ENCODE data around the gene FAM149A. TPM values are rescaled to one million over a fixed set of nuclear protein-coding genes. Genes with fewer than 3 reads are reported as not detected.

Gene FAM149A
- total RNA-seq, 2 experiments from 2014 or later: not detected

DNA sequence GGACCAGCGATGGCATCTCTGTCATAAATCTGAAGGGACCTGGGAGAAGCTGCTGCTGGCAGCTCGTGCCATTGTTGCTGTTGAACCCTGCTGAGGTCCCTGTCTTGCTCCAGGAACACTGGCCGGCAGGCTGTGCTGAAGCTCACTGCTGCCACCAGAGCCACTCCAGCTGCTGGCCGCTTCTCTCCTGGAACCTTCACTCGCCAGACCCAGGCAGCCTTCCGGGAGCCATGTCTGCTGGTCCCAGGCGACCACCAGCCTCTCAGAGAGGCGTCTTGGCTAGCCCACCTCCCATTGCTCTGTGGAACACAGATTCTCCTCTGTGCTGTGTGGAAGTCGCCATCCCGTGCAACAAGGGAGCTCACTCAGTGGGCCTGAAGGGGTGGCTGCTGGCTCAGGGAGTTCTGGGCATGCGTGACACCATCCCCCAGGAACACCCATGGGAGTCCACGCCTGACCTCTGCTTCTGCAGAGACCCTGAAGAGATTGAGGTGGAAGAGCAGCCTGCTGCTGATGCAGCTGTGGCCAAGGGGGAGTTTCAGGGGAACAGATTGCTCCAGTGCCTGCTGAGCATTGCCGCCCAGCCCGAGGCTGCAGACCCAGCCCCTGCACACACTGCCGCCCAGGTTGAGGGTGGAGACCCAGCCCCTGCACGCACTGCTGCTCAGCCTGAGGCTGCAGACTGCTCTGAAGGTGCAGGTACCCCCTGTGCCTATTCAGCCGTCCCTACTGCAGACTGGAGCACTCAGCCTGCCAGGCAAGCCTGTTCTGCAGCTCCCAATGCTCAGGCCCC is 53.7 kb downstream of the FAM149A start:
- no peak overlapping the region for H3K27ac ChIP-seq (ENCODE audit: low read depth, low read length, poor library complexity, severe bottlenecking)
- no peaks in the 10 kb centered on the region for H3K36me3 ChIP-seq (ENCODE audit: insufficient read depth, low read length)
- H3K79me2 ChIP-seq (ENCODE audit: insufficient read depth, low read depth, low read length): no peaks in the 10 kb centered on the region
- no peaks in the 10 kb centered on the region for H3K9me3 ChIP-seq (ENCODE audit: low read length)
- H2AFZ ChIP-seq (ENCODE audit: low read length): no peak overlapping the region
- no peak for TF ChIP-seq EZH2phosphoT487 (IDR thresholded peaks at IDR 0.05; ENCODE audit: borderline replicate concordance, low read depth, low read length)
- TF ChIP-seq, protein P1, sequence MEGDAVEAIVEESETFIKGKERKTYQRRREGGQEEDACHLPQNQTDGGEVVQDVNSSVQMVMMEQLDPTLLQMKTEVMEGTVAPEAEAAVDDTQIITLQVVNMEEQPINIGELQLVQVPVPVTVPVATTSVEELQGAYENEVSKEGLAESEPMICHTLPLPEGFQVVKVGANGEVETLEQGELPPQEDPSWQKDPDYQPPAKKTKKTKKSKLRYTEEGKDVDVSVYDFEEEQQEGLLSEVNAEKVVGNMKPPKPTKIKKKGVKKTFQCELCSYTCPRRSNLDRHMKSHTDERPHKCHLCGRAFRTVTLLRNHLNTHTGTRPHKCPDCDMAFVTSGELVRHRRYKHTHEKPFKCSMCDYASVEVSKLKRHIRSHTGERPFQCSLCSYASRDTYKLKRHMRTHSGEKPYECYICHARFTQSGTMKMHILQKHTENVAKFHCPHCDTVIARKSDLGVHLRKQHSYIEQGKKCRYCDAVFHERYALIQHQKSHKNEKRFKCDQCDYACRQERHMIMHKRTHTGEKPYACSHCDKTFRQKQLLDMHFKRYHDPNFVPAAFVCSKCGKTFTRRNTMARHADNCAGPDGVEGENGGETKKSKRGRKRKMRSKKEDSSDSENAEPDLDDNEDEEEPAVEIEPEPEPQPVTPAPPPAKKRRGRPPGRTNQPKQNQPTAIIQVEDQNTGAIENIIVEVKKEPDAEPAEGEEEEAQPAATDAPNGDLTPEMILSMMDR (conservative IDR thresholded peaks at IDR 0.05; ENCODE audit: low read length): no peak
- intact Hi-C loops (cut with micrococcal nuclease; ENCODE audit: unreplicated experiment): no loop called here
- H3K4me2 ChIP-seq (ENCODE audit: low read length): no peak overlapping the region
- H3K4me1 ChIP-seq (ENCODE audit: insufficient read depth, low read length, poor library complexity, severe bottlenecking): no peaks in the 10 kb centered on the region
- H4K20me1 ChIP-seq (ENCODE audit: insufficient read depth, low read length): no peaks in the 10 kb centered on the region
- POLR2A ChIA-PET: no interaction called here
- BruUV-seq (replicated peaks): no TSS peak
- no peak for DNase-seq (ENCODE audit: low spot score)
- no peak overlapping the region for H3K4me3 ChIP-seq (ENCODE audit: low read depth, low read length, poor library complexity, severe bottlenecking)
- CTCF ChIA-PET (ENCODE audit: unreplicated experiment): no interaction called here
- no peaks in the 10 kb centered on the region for H3K9me2 ChIP-seq (ENCODE audit: insufficient read depth, low read length)

DNA sequence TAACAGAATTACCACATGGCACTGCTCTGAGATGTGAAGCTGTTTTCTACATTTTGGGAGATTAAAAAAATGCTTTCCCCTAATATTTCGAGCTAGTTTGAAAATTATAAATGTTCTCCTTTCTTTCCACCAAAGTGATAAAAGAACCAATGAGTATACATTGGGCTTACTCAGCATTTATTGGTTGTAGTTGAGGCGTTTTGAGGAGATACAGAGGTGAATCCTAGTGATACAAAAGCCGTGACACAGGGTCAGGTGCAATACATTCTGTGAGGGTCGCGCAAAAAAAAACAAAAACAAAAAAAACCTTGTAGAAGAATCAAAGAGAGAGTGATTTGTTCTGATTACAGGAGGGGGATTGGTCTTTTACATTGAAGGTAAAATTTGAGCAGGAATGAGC is 54.5 kb downstream of the FAM149A start:
- Histone ChIP-seq H3K9me2 (ENCODE audit: insufficient read depth, low read length) (no peaks in the 10 kb centered on the region), H3K79me2 (ENCODE audit: insufficient read depth, low read depth, low read length) (no peaks in the 10 kb centered on the region), H3K27ac (ENCODE audit: low read depth, low read length, poor library complexity, severe bottlenecking) (no peak overlapping the region), H2AFZ (ENCODE audit: low read length) (no peak overlapping the region), H3K9me3 (ENCODE audit: low read length) (no peaks in the 10 kb centered on the region), H3K4me2 (ENCODE audit: low read length) (no peak overlapping the region), H4K20me1 (ENCODE audit: insufficient read depth, low read length) (no peaks in the 10 kb centered on the region), H3K36me3 (ENCODE audit: insufficient read depth, low read length) (no peaks in the 10 kb centered on the region), H3K4me1 (ENCODE audit: insufficient read depth, low read length, poor library complexity, severe bottlenecking) (no peaks in the 10 kb centered on the region), H3K4me3 (ENCODE audit: low read depth, low read length, poor library complexity, severe bottlenecking) (no peak overlapping the region)
- CTCF ChIA-PET (ENCODE audit: unreplicated experiment): no interaction called here
- POLR2A ChIA-PET: interaction anchor here (0.5 kb wide), 1 partner anchor 946 kb away, joined by 4 read pairs; no protein-coding TSS in a partner anchor
- no peak for DNase-seq (ENCODE audit: low spot score)
- BruUV-seq (replicated peaks): no TSS peak
- TF ChIP-seq, protein P1 (conservative IDR thresholded peaks at IDR 0.05; ENCODE audit: low read length): no peak
- TF ChIP-seq EZH2phosphoT487 (IDR thresholded peaks at IDR 0.05; ENCODE audit: borderline replicate concordance, low read depth, low read length): no peak
- intact Hi-C loops (cut with micrococcal nuclease; ENCODE audit: unreplicated experiment): no loop called here

DNA sequence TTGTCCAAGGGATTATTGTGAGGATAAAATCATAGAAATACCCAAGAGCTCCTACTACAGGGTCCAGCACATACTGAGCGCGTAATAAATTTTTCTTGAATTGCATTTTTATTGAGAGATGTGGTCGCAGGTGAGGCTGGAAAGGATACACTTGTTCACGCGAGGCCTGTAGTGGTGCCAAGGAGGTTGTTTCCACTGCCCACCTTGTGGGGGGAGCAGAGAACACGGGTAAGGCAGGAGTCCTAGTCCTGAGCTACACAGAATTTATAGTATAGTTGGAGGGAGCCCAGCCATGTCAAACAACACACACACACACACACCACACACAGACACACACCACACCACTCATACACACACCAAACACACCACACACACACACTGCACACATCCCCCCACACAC is 55.1 kb downstream of the FAM149A start:
- POLR2A ChIA-PET: interaction anchor here (0.5 to 0.6 kb wide), 2 partner anchors 946 to 1972 kb away, joined by 3 to 4 read pairs; no protein-coding TSS in a partner anchor
- DNase-seq (ENCODE audit: low spot score): peak; percentile 7
- H3K4me3 ChIP-seq (ENCODE audit: low read depth, low read length, poor library complexity, severe bottlenecking): no peak overlapping the region

More for the DNA sequence above, 55.1 kb downstream of the FAM149A start:
- Histone ChIP-seq H3K79me2 (ENCODE audit: insufficient read depth, low read depth, low read length) (no peaks in the 10 kb centered on the region), H3K4me1 (ENCODE audit: insufficient read depth, low read length, poor library complexity, severe bottlenecking) (no peaks in the 10 kb centered on the region), H2AFZ (ENCODE audit: low read length) (no peak overlapping the region), H3K9me3 (ENCODE audit: low read length) (no peaks in the 10 kb centered on the region), H3K36me3 (ENCODE audit: insufficient read depth, low read length) (no peaks in the 10 kb centered on the region), H3K4me2 (ENCODE audit: low read length) (no peak overlapping the region), H3K9me2 (ENCODE audit: insufficient read depth, low read length) (no peaks in the 10 kb centered on the region), H3K27ac (ENCODE audit: low read depth, low read length, poor library complexity, severe bottlenecking) (no peak overlapping the region), H4K20me1 (ENCODE audit: insufficient read depth, low read length) (no peaks in the 10 kb centered on the region)
- CTCF ChIA-PET (ENCODE audit: unreplicated experiment): no interaction called here
- TF ChIP-seq EZH2phosphoT487 (IDR thresholded peaks at IDR 0.05; ENCODE audit: borderline replicate concordance, low read depth, low read length): no peak
- TF ChIP-seq, protein P1 (conservative IDR thresholded peaks at IDR 0.05; ENCODE audit: low read length): no peak
- intact Hi-C loops (cut with micrococcal nuclease; ENCODE audit: unreplicated experiment): no loop called here
- BruUV-seq (replicated peaks): no TSS peak
